ENCODE measurements around the gene ZNF837. TPM values are rescaled to one million over a fixed set of nuclear protein-coding genes. Genes with fewer than 3 reads are reported as not detected.
"Not testable (repeated sequence)": the region's sequence is repeated elsewhere in the genome, so short reads cannot be mapped to it uniquely, and the experiment has no call there.

ZNF837 gene
- total RNA-seq, 1 donor from 2014 or later, result 0.86 TPM

DNA sequence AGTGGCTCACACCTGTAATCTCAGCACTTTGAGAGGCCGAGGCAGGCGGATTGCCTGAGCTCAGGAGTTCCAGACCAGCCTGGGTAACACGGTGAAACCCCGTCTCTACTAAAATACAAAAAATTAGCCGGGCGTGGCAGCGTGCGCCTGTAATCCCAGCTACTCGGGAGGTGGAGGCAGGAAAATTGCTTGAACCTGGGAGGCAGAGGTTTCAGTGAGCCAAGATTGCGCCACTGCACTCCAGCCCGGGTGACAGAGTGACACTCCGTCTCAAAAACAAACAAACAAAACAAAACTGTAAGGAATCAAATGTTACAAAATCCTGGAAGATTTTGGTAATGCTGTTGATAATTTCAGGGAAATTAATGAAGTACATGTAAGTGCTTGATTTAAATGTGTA lies 32.8 kb downstream of the ZNF837 start:
- not testable (repeated sequence) for DNase-seq (ENCODE audit: low spot score)
- H3K27ac Mint-ChIP-seq, result peak overlapping the region; percentile 83

DNA sequence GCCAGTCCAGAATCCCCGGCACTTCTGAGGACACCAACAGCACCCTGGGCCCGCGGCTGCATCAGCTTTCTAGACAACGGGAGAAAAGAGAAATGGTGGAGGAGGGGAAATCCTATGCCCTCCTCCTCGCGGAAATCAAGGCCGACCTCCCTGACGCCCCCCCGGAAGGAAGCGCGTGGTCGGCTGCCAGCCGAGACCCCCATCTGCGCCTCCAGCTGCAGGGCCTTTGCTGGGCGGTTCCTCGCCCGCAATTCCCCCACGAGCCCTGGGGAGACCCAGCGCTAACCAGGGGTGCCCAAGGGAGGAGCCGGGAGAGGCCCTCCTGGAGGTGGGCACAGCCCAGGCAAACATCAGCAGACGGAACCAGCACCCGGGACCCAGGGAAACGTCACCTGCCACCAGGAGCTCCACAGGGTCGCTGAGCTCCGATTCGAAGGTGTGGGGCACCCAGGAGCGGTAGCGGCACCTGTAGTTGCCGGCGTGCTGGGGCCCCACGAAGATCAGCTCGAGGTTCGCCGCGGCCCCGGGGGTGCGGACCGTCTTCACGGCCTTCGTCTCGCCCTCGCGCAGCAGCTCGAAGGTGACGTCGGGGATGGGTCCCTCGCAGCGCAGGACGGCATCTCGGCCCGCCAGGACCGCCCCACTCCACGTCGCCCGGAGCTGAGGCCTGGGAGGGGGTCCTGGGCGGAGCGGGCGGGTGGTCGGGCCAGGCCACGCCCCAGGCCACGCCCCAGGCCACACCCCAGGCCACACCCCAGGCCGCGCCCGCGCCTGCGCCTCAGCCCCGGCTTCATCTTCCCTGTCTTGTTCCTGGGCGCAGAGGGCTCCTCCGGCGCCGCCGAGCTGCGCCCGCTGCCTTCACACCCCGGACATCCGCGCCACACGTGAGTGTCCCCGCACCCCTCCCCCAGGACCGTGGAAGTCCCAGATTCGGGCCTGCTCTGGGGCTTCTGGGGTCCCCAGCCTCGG lies 33.6 kb downstream of the ZNF837 start:
- peaks cover 29% of the 10 kb centered on the region for H3K4me1 Mint-ChIP-seq (ENCODE audit: low read depth)
- H3K36me3 Mint-ChIP-seq (ENCODE audit: low read depth), result peaks cover 12% of the 10 kb centered on the region
- H3K27ac Mint-ChIP-seq, result peak overlapping the region; percentile 83
- no peaks in the 10 kb centered on the region for H3K9me3 Mint-ChIP-seq
- H3K27me3 Mint-ChIP-seq (ENCODE audit: insufficient read depth), result no peaks in the 10 kb centered on the region
- intact Hi-C loops (cut with micrococcal nuclease), result loop anchor here (1.0 to 5.0 kb wide), 8 partner anchors 15 to 119 kb away; partner anchors contain the start of genes ERVK3-1, ZNF324B, ZNF497 and ZNF8
- H3K4me3 Mint-ChIP-seq, result peak overlapping the region; percentile 92
- peak; percentile 63 for DNase-seq (ENCODE audit: low spot score)

More for the DNA sequence above, 32.8 kb downstream of the ZNF837 start:
- intact Hi-C loops (cut with micrococcal nuclease), result loop anchor here (5.0 kb wide), 1 partner anchor 71 kb away; the partner anchor contains the start of gene ZNF8
- H3K4me3 Mint-ChIP-seq, result peak overlapping the region; percentile 92
- H3K36me3 Mint-ChIP-seq (ENCODE audit: low read depth); H3K27me3 Mint-ChIP-seq (ENCODE audit: insufficient read depth); H3K9me3 Mint-ChIP-seq: not testable (repeated sequence)
- H3K4me1 Mint-ChIP-seq (ENCODE audit: low read depth), result peaks cover 29% of the 10 kb centered on the region

DNA sequence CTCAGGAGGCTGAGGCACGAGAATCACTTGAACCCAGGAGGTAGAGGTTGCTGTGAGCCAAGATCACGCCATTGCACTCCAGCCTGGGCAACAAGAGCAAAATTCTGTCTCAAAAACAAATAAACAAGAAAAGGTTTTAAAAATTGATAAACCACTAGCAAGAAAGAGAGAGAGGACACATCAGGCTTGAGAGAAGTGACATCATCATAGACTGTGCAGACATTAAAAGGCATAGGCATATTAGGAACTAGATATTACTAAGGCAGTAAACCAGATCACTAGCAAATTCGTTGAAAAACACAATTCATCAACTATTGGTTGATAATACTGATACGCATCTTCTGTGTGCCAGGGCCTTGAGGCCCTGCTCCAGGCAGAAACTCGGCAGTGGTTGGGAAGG lies 35.3 kb downstream of the ZNF837 start:
- Mint-ChIP-seq H3K27ac (peak overlapping the region; percentile 6), H3K4me3 (peak overlapping the region; percentile 84), H3K36me3 (ENCODE audit: low read depth) (peaks cover 24% of the 10 kb centered on the region), H3K27me3 (ENCODE audit: insufficient read depth) (no peaks in the 10 kb centered on the region), H3K4me1 (ENCODE audit: low read depth) (peaks cover 29% of the 10 kb centered on the region), H3K9me3 (no peaks in the 10 kb centered on the region)
- no peak for DNase-seq (ENCODE audit: low spot score)
- intact Hi-C loops (cut with micrococcal nuclease), result loop anchor here (5.0 kb wide), 1 partner anchor 68 kb away; the partner anchor contains the start of gene ZNF8

DNA sequence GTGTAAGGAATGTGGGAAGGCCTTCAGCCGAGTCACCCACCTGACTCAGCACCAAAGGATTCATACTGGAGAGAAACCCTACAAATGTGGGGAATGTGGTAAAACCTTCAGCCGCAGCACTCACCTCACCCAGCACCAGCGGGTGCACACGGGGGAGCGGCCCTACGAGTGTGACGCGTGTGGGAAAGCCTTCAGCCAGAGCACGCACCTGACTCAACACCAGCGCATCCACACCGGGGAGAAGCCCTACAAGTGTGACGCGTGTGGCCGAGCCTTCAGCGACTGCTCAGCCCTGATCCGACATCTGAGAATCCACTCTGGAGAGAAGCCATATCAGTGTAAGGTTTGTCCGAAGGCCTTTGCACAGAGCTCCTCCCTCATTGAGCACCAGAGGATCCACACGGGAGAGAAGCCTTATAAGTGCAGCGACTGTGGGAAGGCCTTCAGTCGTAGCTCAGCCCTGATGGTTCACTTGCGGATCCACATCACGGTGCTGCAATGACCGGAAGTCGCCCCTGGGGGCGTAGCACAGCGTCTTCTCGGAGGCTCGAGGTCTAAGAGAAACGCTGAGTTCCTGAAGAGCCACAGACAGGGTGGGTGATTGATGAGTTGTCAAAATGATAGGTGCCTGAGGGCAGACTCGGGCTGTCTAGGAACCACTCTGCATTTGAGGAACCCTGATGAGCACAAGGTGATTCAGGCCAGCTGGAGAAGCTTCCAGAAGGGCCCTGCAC lies 41.8 kb downstream of the ZNF837 start:
- Mint-ChIP-seq H3K4me1 (ENCODE audit: low read depth) (peaks cover 6% of the 10 kb centered on the region), H3K27me3 (ENCODE audit: insufficient read depth) (no peaks in the 10 kb centered on the region), H3K4me3 (no peak overlapping the region), H3K36me3 (ENCODE audit: low read depth) (peaks cover 58% of the 10 kb centered on the region), H3K27ac (no peak overlapping the region), H3K9me3 (peaks cover 19% of the 10 kb centered on the region)
- no peak for DNase-seq (ENCODE audit: low spot score)
- intact Hi-C loops (cut with micrococcal nuclease), result no loop called here

DNA sequence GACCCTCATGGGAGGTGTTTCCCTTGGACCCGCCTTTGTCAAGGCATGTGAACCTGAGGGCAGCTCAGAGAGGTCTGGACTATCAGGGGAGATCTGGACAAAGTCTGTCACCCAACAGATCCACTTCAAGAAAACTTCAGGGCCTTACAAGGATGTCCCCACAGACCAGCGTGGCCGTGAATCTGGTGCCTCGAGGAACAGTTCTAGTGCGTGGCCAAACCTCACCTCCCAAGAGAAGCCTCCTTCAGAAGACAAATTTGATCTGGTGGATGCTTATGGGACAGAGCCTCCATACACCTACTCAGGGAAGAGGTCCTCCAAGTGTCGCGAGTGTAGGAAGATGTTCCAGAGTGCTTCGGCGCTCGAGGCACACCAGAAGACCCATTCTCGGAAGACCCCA lies 42.5 kb downstream of the ZNF837 start:
- intact Hi-C loops (cut with micrococcal nuclease), result no loop called here
- Mint-ChIP-seq H3K27me3 (ENCODE audit: insufficient read depth) (no peaks in the 10 kb centered on the region), H3K4me1 (ENCODE audit: low read depth) (peaks cover 6% of the 10 kb centered on the region), H3K36me3 (ENCODE audit: low read depth) (peaks cover 58% of the 10 kb centered on the region), H3K9me3 (peaks cover 19% of the 10 kb centered on the region), H3K4me3 (no peak overlapping the region), H3K27ac (no peak overlapping the region)
- no peak for DNase-seq (ENCODE audit: low spot score)

DNA sequence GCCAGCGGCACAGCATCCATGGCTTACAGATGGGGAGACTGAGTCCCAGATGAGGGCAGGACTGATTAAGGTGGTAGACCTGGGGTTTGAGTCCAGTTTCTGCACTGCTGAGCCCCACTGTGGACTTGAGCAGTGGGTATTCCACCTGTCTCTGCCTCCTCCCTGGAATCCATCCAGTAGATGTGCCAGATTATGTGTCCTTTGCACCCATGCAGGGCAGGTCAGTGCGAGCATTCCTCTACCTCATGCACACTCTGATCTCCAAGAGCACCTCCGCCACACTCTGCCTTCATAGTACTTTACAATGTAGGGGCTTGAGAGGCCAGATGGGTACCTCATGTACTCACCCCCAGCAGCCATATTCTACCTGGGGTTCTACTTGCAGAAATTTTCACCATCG lies 44.0 kb downstream of the ZNF837 start:
- no peak overlapping the region for H3K27ac Mint-ChIP-seq
- H3K4me3 Mint-ChIP-seq, result no peak overlapping the region
- peaks cover 50% of the 10 kb centered on the region for H3K36me3 Mint-ChIP-seq (ENCODE audit: low read depth)
- H3K9me3 Mint-ChIP-seq, result peaks cover 19% of the 10 kb centered on the region
- H3K4me1 Mint-ChIP-seq (ENCODE audit: low read depth), result peaks cover 6% of the 10 kb centered on the region
- intact Hi-C loops (cut with micrococcal nuclease), result no loop called here
- DNase-seq (ENCODE audit: low spot score), result no peak
- no peaks in the 10 kb centered on the region for H3K27me3 Mint-ChIP-seq (ENCODE audit: insufficient read depth)

DNA sequence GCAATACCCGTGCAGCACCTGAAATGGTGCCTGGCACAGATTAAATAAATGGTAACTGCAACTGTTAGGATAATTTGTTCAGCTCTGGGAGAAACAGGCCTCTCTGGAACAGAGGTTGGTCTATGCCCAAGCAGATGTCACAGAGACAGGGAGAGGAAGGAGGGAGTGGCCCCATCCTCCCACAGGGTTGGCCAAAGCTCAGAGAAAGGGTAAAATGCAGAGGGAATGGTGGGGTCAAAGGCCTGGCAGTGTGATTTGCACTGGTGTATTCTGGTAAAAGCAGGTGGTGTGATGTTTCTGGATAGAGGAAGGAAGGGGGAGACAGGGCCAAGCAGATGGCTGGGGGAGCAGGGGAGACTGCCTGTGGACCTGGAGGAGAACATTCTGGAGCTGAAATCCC lies 44.6 kb downstream of the ZNF837 start:
- peaks cover 19% of the 10 kb centered on the region for H3K9me3 Mint-ChIP-seq
- H3K4me1 Mint-ChIP-seq (ENCODE audit: low read depth), result peaks cover 6% of the 10 kb centered on the region
- peaks cover 46% of the 10 kb centered on the region for H3K36me3 Mint-ChIP-seq (ENCODE audit: low read depth)
- H3K4me3 Mint-ChIP-seq, result no peak overlapping the region
- H3K27me3 Mint-ChIP-seq (ENCODE audit: insufficient read depth), result no peaks in the 10 kb centered on the region
- intact Hi-C loops (cut with micrococcal nuclease), result no loop called here
- DNase-seq (ENCODE audit: low spot score), result no peak
- H3K27ac Mint-ChIP-seq, result no peak overlapping the region

DNA sequence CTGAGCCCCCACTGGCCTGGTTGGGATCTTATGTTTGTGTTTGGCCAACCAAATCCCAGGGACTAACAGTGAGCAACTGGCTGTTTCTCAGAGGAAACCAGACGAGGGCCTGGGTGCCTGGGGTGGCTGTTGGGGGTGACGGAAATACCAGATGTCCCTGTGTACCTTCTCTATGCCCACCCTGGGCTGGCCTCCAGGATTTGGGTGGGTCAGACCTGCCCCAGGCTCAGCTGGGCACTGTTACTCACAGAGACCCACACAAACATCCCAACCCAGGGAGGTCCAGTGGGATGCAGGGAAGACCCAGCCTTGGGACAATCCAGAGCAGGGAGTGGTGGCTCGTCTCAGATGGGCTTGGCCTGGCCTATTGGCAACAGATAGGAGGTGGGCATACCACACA lies 45.2 kb downstream of the ZNF837 start:
- no peak for DNase-seq (ENCODE audit: low spot score)
- Mint-ChIP-seq H3K27me3 (ENCODE audit: insufficient read depth) (no peaks in the 10 kb centered on the region), H3K4me3 (no peak overlapping the region), H3K27ac (no peak overlapping the region), H3K9me3 (peaks cover 19% of the 10 kb centered on the region), H3K36me3 (ENCODE audit: low read depth) (peaks cover 43% of the 10 kb centered on the region), H3K4me1 (ENCODE audit: low read depth) (peaks cover 6% of the 10 kb centered on the region)
- intact Hi-C loops (cut with micrococcal nuclease), result no loop called here

DNA sequence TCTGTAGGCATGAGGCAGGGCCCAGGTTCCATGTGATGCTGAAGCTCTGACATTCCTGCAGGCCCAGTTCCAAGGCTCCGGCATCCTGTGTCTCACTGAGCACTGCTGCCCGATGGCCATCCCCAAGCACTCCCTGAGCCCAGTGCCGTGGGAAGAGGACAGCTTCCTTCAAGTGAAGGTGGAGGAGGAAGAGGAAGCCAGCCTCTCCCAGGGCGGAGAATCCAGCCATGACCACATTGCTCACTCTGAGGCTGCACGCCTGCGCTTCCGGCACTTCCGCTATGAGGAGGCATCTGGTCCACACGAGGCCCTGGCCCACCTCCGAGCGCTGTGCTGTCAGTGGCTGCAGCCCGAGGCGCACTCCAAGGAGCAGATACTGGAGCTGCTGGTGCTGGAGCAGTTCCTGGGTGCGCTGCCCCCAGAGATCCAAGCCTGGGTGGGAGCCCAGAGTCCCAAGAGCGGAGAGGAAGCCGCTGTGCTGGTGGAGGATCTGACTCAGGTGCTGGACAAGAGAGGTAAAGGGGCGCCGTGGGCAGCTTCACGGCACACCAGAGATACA lies 46.1 kb downstream of the ZNF837 start:
- Mint-ChIP-seq H3K4me3 (no peak overlapping the region), H3K4me1 (ENCODE audit: low read depth) (peaks cover 2% of the 10 kb centered on the region), H3K27me3 (ENCODE audit: insufficient read depth) (no peaks in the 10 kb centered on the region), H3K9me3 (peaks cover 15% of the 10 kb centered on the region), H3K27ac (no peak overlapping the region), H3K36me3 (ENCODE audit: low read depth) (peaks cover 38% of the 10 kb centered on the region)
- no peak for DNase-seq (ENCODE audit: low spot score)
- intact Hi-C loops (cut with micrococcal nuclease), result no loop called here

DNA sequence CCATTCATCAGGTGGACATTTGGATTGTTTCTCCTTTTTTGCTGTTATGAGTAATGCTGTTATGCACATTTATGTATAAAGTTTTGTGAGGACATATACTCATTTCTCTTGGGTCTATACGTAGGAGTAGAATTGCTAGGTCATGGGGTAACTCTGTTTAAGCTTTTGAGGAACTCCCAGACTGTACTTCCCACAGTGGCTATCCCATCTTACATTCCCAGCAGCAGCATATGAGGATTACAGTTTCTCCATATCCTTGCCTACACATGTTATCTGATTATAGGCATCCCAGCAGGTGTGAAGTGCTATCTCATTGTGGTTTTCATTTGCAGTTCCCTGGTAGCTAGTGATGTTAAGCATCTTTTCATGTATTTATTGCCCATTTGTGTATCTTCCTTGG lies 48.1 kb downstream of the ZNF837 start:
- Mint-ChIP-seq H3K4me3 (no peak overlapping the region), H3K4me1 (ENCODE audit: low read depth) (peaks cover 9% of the 10 kb centered on the region), H3K36me3 (ENCODE audit: low read depth) (peaks cover 20% of the 10 kb centered on the region), H3K9me3 (no peaks in the 10 kb centered on the region), H3K27ac (no peak overlapping the region), H3K27me3 (ENCODE audit: insufficient read depth) (no peaks in the 10 kb centered on the region)
- intact Hi-C loops (cut with micrococcal nuclease), result no loop called here
- no peak for DNase-seq (ENCODE audit: low spot score)

DNA sequence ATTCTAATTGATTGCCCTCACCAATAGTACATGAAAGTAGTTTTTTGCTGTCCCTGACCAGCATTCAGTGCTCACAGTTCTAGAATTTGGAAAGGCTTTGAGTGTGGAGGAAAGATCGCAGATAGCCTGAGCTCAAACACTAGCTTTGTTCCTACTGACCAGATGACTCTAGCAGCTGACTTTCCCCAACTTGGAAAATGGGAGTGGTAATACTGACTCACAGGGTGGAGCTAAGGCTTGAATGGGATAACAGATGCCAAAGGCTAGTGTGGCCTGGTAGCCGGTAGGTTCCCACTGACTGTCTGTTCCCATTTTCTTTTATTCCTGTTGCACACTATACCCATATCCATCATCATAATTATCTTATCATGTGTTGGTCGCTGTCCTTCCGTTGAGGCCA lies 50.4 kb downstream of the ZNF837 start:
- Mint-ChIP-seq H3K36me3 (ENCODE audit: low read depth) (peaks cover 9% of the 10 kb centered on the region), H3K4me3 (no peak overlapping the region), H3K9me3 (no peaks in the 10 kb centered on the region), H3K27ac (no peak overlapping the region), H3K27me3 (ENCODE audit: insufficient read depth) (no peaks in the 10 kb centered on the region), H3K4me1 (ENCODE audit: low read depth) (peaks cover 9% of the 10 kb centered on the region)
- intact Hi-C loops (cut with micrococcal nuclease), result no loop called here
- DNase-seq (ENCODE audit: low spot score), result no peak

DNA sequence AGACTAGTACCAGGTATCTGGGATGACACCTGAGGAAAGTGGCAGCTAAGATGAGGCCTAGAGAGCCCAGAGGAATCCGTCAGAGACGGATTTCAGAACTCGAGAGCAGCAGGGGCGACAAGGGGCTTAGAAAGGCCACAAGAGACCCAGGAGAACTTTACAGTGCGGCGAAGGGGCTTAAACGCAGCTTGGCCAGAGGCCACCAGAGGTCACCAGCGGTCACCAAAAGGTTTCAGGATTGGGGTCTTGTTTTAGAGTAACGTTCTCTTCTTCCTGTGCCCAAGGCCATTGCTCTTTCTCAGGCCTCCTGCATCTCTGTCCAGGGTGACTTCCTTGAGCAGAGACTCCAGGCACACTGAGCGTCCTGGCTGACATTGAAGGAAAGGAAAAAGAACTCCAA lies 51.8 kb downstream of the ZNF837 start:
- H3K27ac Mint-ChIP-seq, result no peak overlapping the region
- peaks cover 9% of the 10 kb centered on the region for H3K4me1 Mint-ChIP-seq (ENCODE audit: low read depth)
- DNase-seq (ENCODE audit: low spot score), result no peak
- intact Hi-C loops (cut with micrococcal nuclease), result loop anchor here (5.0 to 10.0 kb wide), 2 partner anchors 102 to 514 kb away; partner anchors contain the start of genes ZNF544 and ZNF552
- no peak overlapping the region for H3K4me3 Mint-ChIP-seq
- H3K36me3 Mint-ChIP-seq (ENCODE audit: low read depth), result no peaks in the 10 kb centered on the region
- H3K27me3 Mint-ChIP-seq (ENCODE audit: insufficient read depth), result no peaks in the 10 kb centered on the region
- H3K9me3 Mint-ChIP-seq, result no peaks in the 10 kb centered on the region
